Measurements from ENCODE around the gene TNRC6B.

The TNRC6B gene

DNA sequence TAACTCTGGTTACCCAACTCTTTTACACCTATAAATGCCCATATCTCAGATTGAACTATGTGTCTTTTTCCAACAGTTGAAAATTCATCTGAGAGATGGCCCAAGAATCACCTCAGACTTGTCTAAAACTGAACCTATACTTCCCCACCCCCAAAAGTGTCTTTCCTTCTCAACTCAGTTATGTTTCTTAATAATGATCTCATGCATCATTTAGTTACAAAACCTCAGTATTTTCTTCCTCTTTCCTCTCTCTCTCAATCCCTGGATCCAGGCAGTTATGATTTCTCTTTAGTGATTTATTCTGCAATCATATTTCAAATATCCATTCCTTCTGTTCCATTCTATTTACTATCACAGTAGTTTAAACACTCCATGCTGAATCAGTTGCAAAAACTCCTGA is 136.3 kb downstream of the TNRC6B start:
- DNase-seq (ENCODE audit: extremely low read depth, low read depth): no peak
- TF ChIP-seq, protein P1, sequence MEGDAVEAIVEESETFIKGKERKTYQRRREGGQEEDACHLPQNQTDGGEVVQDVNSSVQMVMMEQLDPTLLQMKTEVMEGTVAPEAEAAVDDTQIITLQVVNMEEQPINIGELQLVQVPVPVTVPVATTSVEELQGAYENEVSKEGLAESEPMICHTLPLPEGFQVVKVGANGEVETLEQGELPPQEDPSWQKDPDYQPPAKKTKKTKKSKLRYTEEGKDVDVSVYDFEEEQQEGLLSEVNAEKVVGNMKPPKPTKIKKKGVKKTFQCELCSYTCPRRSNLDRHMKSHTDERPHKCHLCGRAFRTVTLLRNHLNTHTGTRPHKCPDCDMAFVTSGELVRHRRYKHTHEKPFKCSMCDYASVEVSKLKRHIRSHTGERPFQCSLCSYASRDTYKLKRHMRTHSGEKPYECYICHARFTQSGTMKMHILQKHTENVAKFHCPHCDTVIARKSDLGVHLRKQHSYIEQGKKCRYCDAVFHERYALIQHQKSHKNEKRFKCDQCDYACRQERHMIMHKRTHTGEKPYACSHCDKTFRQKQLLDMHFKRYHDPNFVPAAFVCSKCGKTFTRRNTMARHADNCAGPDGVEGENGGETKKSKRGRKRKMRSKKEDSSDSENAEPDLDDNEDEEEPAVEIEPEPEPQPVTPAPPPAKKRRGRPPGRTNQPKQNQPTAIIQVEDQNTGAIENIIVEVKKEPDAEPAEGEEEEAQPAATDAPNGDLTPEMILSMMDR (IDR thresholded peaks at IDR 0.05; ENCODE audit: low read depth, low read length): no peak

DNA sequence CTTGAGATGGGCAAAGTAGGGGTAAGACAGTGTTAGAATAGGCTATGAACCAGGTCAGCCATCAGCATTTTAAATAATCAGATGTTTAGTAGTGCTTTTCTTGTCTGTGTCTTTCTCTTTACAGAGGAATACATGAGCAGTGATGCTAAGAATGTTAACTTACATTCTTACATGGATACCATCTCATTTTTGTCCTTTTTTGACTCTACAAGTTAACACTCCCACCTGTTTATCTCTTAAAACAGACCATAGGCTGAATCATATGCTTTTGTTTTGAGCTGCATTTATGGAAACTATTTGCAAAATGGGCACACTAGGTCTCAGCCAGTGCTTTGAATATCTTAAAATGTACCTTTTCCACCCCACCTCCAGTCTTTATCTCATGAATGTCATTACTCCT is 143.0 kb downstream of the TNRC6B start:
- TF ChIP-seq, protein P1 (IDR thresholded peaks at IDR 0.05; ENCODE audit: low read depth, low read length): no peak

DNA sequence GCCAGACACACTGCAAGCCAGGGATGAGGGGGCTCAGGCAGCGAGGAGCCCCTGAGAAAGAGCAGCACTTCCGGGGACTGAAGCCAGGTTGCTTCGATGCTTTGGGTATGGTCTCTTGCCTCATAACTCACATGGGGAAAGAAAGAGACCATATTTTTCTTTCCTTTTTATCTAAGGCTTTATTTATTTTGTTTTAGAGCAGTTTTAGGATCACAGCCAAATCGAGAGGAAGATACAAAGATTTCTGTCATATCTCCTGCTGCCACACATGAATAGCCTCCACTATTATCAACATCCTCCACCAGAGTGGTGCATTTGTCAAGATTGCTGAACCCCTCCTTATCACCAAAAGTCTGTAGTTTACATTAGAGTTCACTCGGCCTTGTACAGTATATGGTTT is 144.3 kb downstream of the TNRC6B start:
- TF ChIP-seq, protein P1 (IDR thresholded peaks at IDR 0.05; ENCODE audit: low read depth, low read length): no peak
- no peak for DNase-seq (ENCODE audit: extremely low read depth, low read depth)

More for the DNA sequence above, 143.0 kb downstream of the TNRC6B start:
- no peak for DNase-seq (ENCODE audit: extremely low read depth, low read depth)

DNA sequence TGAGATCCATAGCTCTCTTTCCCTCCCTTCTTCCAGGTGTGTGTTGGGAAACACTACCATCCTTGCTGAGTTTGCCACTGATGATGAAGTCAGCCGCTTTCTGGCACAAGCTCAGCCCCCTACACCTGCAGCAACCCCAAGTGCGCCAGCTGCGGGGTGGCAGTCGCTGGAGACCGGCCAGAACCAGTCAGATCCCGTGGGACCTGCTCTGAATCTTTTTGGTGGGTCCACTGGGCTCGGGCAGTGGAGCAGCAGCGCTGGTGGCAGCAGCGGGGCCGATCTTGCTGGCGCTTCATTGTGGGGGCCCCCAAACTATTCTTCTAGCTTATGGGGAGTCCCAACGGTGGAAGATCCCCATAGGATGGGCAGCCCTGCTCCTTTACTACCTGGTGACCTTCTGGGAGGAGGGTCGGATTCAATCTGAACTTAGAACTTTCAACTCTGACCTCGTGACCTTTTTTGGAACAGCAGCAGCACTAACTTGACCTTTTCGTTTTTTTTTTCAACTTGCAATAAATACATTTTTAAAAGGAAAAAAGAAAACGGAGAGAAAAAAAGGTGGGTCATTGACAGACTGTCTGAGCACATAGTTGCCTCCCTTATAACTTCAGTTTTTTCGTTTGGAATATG is 145.2 kb downstream of the TNRC6B start:
- TF ChIP-seq, protein P1 (IDR thresholded peaks at IDR 0.05; ENCODE audit: low read depth, low read length): no peak
- DNase-seq (ENCODE audit: extremely low read depth, low read depth): no peak

DNA sequence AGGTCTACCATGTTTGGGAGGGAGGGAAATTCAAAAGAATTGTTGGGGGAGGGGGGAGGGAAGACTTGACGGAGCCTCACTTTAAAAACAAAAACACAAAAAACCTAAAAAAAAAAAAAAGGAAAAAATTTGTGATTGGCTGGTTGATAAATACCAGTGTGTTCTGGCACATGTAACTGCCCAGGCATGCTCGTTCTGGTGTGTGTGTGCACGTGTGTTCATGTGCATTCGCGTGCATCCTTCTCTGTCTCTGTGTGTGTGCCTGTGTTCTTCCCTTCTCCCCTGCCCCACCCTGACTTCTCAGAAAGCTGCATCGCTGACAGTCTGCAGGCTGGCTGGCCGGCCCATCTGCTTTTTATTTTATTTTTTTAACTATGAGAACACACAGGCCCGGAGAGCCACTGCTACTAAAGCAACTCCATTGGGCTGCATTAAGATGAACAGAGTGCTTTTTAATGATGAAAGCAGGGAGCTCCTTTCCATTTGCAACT is 146.0 kb downstream of the TNRC6B start:
- TF ChIP-seq, protein P1 (IDR thresholded peaks at IDR 0.05; ENCODE audit: low read depth, low read length): no peak
- no peak for DNase-seq (ENCODE audit: extremely low read depth, low read depth)

DNA sequence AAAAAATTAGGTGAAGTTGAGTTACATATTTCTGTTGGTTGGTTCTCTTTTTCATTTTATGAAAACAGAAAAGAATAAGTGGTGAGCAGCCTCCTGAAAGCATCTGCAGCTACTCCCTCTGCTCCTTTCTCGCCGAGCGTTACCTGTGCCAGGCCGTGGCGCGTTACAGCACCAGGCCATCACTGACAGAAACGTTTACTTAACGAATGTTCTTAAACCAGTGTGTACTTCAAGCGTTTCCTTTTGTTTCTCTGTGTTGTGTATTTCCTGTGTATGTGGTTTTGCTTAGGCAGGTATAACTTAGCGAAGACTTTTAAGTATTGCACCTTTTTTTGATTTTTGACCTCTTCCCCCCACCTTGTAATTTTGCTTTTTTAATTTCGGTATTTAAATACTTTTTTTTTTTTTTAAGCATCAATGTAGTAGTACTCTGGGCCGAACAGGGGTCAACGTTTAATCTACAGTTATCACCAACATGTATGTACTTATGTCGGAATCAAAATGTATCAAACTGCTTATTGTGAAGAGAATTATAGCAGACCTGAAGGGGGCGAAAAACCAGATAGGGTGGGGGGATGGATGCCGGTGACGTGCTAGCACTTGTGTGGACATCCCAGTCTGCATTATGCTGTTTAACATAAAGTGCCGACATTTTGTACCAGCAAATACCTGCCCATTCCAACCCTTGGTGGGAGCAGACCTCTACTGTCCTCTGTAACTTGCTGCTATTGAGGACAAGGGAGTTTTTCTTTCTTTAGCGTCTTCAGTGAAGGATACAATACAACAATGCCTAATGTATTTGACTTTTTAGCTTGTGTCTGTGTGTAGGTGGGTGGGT is 147.0 kb downstream of the TNRC6B start:
- no peak for DNase-seq (ENCODE audit: extremely low read depth, low read depth)
- TF ChIP-seq, protein P1 (IDR thresholded peaks at IDR 0.05; ENCODE audit: low read depth, low read length): no peak

DNA sequence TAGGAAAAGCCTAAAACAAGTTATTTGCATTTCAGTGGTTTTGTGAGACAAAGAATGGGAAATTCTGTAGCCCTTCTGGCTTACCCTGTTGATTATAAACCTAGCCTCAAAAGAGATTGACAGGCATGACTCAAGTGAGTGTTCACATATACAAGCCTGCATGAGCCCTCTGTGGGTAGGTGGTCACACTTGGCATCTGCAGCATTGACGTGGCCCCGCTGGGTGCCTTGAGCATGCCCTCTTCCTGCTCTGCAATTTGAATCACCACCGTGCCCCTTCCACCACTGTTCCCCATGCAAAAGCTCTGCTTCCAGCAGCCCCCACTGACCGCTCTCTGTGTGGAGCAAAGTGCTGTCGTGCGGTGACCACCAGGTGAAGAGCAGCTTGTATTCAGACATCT is 147.6 kb downstream of the TNRC6B start:
- TF ChIP-seq, protein P1 (IDR thresholded peaks at IDR 0.05; ENCODE audit: low read depth, low read length): no peak
- DNase-seq (ENCODE audit: extremely low read depth, low read depth): no peak

Data from AG09319 (cell line).